ENCODE data around the gene MAGI1.

The MAGI1 gene

GRCh38 chr3:65978116-65978515, 60.6 kb downstream of the MAGI1 start:
- Histone ChIP-seq H3K27me3 (ENCODE audit: low read length) (no peaks in the 10 kb centered on the region), H3K4me3 (ENCODE audit: insufficient read depth, low read length, poor library complexity, severe bottlenecking) (no peak overlapping the region), H3K36me3 (ENCODE audit: low read length) (no peaks in the 10 kb centered on the region), H3K9me2 (replicated peaks; ENCODE audit: insufficient read depth, low read length) (no peaks in the 10 kb centered on the region), H4K20me1 (ENCODE audit: low read depth, low read length) (no peaks in the 10 kb centered on the region), H2AFZ (ENCODE audit: low read depth, low read length, severe bottlenecking) (no peak overlapping the region), H3K4me2 (ENCODE audit: low read depth, low read length, poor library complexity, severe bottlenecking) (no peak overlapping the region), H3K9me3 (ENCODE audit: insufficient read depth, low read length) (no peaks in the 10 kb centered on the region), H3K27ac (ENCODE audit: low read depth, low read length) (no peak overlapping the region), H3K9ac (ENCODE audit: low read length) (no peak overlapping the region), H3K79me2 (ENCODE audit: insufficient read depth, low read length) (no peaks in the 10 kb centered on the region), H3F3A (ENCODE audit: insufficient read depth) (no peaks in the 10 kb centered on the region)
- TF ChIP-seq EZH2phosphoT487 (conservative IDR thresholded peaks at IDR 0.05; ENCODE audit: low read length): no peak
- TF ChIP-seq CTCF (IDR thresholded peaks at IDR 0.05; ENCODE audit: insufficient read depth, low read length, poor library complexity, severe bottlenecking): no peak

GRCh38 chr3:65975032-65975431, 63.7 kb downstream of the MAGI1 start:
- no peaks in the 10 kb centered on the region for H3K27me3 ChIP-seq (ENCODE audit: low read length)
- H3K9ac ChIP-seq (ENCODE audit: low read length): no peak overlapping the region
- no peaks in the 10 kb centered on the region for H4K20me1 ChIP-seq (ENCODE audit: low read depth, low read length)
- H3F3A ChIP-seq (ENCODE audit: insufficient read depth): no peaks in the 10 kb centered on the region
- no peaks in the 10 kb centered on the region for H3K36me3 ChIP-seq (ENCODE audit: low read length)
- H3K4me2 ChIP-seq (ENCODE audit: low read depth, low read length, poor library complexity, severe bottlenecking): no peak overlapping the region
- no peak overlapping the region for H3K4me3 ChIP-seq (ENCODE audit: insufficient read depth, low read length, poor library complexity, severe bottlenecking)
- no peaks in the 10 kb centered on the region for H3K9me2 ChIP-seq (replicated peaks; ENCODE audit: insufficient read depth, low read length)
- H3K79me2 ChIP-seq (ENCODE audit: insufficient read depth, low read length): no peaks in the 10 kb centered on the region
- no peak for TF ChIP-seq CTCF (IDR thresholded peaks at IDR 0.05; ENCODE audit: insufficient read depth, low read length, poor library complexity, severe bottlenecking)
- no peak for TF ChIP-seq EZH2phosphoT487 (conservative IDR thresholded peaks at IDR 0.05; ENCODE audit: low read length)
- no peaks in the 10 kb centered on the region for H3K9me3 ChIP-seq (ENCODE audit: insufficient read depth, low read length)
- H3K27ac ChIP-seq (ENCODE audit: low read depth, low read length): no peak overlapping the region
- H2AFZ ChIP-seq (ENCODE audit: low read depth, low read length, severe bottlenecking): no peak overlapping the region

GRCh38 chr3:65974509-65974908, 64.2 kb downstream of the MAGI1 start:
- Histone ChIP-seq H3K9me2 (replicated peaks; ENCODE audit: insufficient read depth, low read length) (no peaks in the 10 kb centered on the region), H4K20me1 (ENCODE audit: low read depth, low read length) (no peaks in the 10 kb centered on the region), H3K4me2 (ENCODE audit: low read depth, low read length, poor library complexity, severe bottlenecking) (no peak overlapping the region), H3F3A (ENCODE audit: insufficient read depth) (no peaks in the 10 kb centered on the region), H3K36me3 (ENCODE audit: low read length) (no peaks in the 10 kb centered on the region), H3K79me2 (ENCODE audit: insufficient read depth, low read length) (no peaks in the 10 kb centered on the region), H3K9me3 (ENCODE audit: insufficient read depth, low read length) (no peaks in the 10 kb centered on the region), H3K27me3 (ENCODE audit: low read length) (no peaks in the 10 kb centered on the region), H2AFZ (ENCODE audit: low read depth, low read length, severe bottlenecking) (no peak overlapping the region), H3K9ac (ENCODE audit: low read length) (no peak overlapping the region), H3K4me3 (ENCODE audit: insufficient read depth, low read length, poor library complexity, severe bottlenecking) (no peak overlapping the region), H3K27ac (ENCODE audit: low read depth, low read length) (no peak overlapping the region)
- TF ChIP-seq EZH2phosphoT487 (conservative IDR thresholded peaks at IDR 0.05; ENCODE audit: low read length) (no peak), CTCF (IDR thresholded peaks at IDR 0.05; ENCODE audit: insufficient read depth, low read length, poor library complexity, severe bottlenecking) (no peak)
